Fibroblast of skin of abdomen (primary cell): ENCODE measurements around the gene CEP164. TPM values are rescaled to one million over a fixed set of nuclear protein-coding genes. Genes with fewer than 3 reads are reported as not detected.

Experiments used
- DNase-seq: peaks from one replicate; pipeline ENCODE4 v3.0.0-alpha.2; 2013
- polyA plus RNA-seq, 2 experiments: library from polyadenylated mRNA; unstranded; fragments of 120-200 nt; gene quantifications; one replicate each; pipeline ENCODE4 v1.2.1, GENCODE V29; 2013; ENCODE audit not compliant: insufficient read length in 2 of 2

The CEP164 gene
- 23.3 TPM for polyA plus RNA-seq (2013, experiment 1 of 2; ENCODE audit: insufficient read length)
- 22.6 TPM for polyA plus RNA-seq (2013, experiment 2 of 2; ENCODE audit: insufficient read length)

- peak; percentile 97 for DNase-seq
These were observed at the start of gene CEP164 for GRCh38 chr11:117327567-117328374. TSS of gene CEP164 (plus strand) at chr11:117327854. CDS start at chr11:117338587, 10,733 bp downstream.

DNA sequence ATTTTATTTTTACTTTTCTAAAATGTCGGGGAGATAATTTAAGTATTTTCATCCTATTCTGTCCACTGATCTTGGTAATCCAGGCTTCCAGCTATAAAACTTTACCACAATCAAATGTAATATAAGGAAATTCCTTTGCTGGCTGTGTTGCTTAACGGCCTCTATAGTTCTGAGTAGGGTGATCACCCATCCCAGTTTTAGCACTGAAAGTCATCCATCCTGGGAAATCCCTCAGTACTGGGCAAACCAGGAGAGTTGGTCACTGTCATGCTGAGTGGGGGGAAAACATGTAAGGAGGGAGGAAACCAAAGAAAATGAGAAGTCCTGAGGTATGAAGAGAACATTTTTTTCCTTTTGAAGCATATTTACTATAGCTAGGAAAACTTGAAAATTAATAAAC lies 49.3 kb upstream of the CEP164 start:
- no peak for DNase-seq

DNA sequence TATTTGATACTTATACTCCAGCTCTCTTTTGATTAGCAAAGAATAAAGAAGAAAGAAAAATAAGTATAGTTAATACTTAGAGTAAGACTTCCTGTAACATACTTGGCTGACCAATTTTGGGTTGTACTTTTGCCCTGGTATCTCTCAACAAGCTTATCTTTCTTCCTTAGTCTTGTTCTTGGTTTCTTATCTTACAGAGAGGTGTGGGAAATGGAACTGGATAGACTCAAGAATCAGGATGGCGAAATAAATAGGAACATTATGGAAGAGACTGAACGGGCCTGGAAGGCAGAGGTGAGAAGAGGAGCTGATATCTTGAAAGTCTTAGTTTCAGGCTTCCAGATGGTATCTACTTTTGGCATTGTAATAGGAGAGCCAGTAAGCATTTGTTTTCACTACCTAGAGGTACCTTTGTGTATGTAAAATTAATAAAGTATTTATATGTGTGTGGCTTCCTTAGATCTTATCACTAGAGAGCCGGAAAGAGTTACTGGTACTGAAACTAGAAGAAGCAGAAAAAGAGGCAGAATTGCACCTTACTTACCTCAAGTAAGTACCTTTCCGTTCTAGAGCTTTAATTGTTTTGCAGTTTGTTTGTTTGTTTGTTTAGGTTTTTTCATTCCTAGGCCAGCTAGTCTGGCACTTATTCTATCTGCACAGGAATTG lies 47.8 kb upstream of the CEP164 start:
- DNase-seq: no peak

DNA sequence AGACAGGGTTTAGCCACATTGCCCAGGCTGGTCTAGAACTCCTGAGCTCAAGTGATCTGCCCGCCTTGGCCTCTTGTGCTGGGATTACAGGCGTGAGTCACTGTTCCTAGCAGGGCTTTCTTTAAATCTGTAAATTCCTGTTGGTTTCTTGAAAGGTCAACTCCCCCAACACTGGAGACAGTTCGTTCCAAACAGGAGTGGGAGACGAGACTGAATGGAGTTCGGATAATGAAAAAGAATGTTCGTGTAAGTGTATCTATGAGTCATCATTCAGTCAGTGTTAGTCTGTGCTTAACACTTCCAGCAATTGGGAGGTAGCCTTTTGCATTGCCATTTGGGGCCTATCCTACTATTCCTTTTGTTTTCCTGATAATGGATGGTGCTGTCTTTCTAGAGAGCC lies 46.5 kb upstream of the CEP164 start:
- peak; percentile 99 for DNase-seq

GRCh38 chr11:117281869-117282268 lies 45.8 kb upstream of the CEP164 start:
- DNase-seq: no peak

- no peak for DNase-seq
These were observed 44.7 kb upstream of the CEP164 start for GRCh38 chr11:117282956-117283355.

- no peak for DNase-seq
These were observed 43.6 kb upstream of the CEP164 start for GRCh38 chr11:117284053-117284452.

DNA sequence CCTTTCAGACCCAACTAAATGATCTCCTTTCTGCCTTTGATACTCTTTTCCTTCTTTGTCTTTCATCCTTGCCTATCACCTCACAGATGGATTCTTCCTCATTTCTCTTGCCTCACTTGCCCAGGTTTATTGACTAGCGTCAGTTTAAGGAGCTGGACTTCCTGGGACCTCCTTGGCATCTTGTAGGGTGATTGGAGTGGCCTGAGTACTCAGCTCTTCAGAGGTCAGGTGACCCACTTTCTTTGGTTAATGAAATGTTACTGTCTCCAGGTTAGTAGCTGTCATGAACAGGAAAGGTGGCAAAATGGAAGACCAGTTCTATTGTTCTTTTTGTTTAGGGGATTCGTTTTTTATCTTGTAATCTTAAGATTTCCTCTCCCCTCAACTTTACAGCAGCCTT lies 41.1 kb upstream of the CEP164 start:
- no peak for DNase-seq

DNA sequence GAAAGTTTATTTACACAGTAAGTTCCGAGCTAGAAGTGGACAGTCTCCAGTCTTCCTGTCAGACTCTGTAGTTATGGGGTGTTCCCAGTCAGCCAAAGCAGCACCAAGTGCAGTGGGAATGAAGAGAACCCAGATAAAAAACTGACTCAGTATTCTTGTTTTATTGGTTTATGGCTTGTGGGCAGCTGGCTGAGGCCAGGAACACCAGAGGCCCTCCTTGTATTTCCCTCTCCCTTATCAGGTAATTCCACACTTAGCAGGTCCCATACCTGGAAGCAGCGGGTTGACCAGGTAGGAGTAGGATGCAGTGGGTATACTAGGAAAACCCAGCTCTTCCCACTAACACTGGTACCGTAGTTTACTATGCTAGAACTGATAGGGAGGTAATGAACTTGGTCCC lies 40.0 kb upstream of the CEP164 start:
- DNase-seq: no peak

DNA sequence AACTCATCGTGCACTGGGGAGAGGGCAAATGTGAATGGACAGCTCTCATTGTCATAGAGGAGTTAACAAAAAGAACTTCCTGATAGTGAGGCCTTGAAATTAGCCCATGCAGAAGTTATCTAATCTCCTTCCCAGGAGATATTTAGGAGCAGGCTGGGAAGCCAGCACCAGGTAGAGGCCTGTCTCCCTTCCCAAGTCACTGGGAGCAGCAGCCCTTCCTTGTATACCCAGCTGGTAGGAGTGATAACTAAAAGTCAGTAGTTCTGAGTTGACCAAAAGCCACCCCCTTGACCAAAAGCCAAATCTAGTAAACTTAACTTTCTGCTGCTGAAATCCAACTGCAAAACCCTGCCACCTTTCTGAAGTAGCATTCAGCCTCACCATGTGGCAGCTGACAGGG lies 37.9 kb upstream of the CEP164 start:
- DNase-seq: no peak

DNA sequence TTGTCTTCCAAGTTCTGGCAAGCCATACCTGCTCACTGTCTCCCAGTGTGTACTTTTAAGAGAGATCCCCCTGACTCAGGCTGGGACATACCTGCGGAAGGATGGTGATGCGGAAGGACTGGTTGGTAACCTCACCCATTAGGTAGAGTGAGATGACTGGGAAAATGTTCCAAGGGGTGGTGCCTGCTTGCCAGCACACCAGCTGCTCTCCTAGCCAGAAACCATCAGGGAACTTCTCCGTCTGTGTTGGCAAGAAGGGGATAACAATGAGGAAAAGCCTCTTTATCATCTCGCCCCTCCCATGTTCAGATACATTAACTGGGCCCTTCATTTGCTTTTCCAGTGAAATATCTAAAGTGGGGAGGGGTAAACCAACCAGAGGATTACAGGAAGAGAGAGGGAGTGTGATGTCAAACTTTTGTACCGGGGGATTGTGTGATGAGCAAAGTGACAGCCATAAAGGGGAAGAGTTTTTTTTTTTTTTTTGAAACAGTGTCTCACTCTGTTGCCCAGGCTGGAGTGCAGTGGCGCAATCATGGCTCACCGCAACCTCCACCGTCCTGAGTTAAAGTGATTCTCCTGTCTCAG lies 36.8 kb upstream of the CEP164 start, which contains the start of gene BACE1-AS:
Gene BACE1-AS, plus strand, starts transcription at position 538 of the 588 bp plus-strand sequence.
- DNase-seq: no peak

DNA sequence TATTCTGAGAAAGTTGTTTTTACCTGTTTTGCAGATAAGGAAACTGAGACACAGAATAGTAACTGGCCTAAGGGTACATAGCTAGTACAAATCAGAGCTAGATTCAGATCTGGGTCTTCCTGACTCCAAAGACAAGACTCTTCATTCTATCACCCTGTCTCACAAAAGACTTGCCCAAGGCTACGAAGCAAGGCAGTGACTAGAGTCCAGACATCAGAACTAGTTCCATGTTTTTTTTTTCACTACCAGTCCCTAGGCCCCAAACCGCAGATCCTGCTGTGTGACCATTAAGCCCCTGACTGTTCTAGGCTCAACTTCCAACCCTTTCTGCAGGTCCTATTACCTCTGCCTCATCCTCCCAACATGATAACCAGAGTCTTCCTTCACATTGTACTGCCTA lies 35.0 kb upstream of the CEP164 start:
- no peak for DNase-seq

GRCh38 chr11:117295438-117296137 lies 32.1 kb upstream of the CEP164 start:
- no peak for DNase-seq

GRCh38 chr11:117296881-117297280 lies 30.8 kb upstream of the CEP164 start:
- DNase-seq: no peak

GRCh38 chr11:117298195-117298594 lies 29.5 kb upstream of the CEP164 start:
- no peak for DNase-seq

- no peak for DNase-seq
These were observed 28.0 kb upstream of the CEP164 start for GRCh38 chr11:117299351-117300282.

GRCh38 chr11:117300283-117300663 lies 27.4 kb upstream of the CEP164 start:
- DNase-seq: peak; percentile 48

- DNase-seq: no peak
These were observed 26.9 kb upstream of the CEP164 start for GRCh38 chr11:117300773-117301172.

DNA sequence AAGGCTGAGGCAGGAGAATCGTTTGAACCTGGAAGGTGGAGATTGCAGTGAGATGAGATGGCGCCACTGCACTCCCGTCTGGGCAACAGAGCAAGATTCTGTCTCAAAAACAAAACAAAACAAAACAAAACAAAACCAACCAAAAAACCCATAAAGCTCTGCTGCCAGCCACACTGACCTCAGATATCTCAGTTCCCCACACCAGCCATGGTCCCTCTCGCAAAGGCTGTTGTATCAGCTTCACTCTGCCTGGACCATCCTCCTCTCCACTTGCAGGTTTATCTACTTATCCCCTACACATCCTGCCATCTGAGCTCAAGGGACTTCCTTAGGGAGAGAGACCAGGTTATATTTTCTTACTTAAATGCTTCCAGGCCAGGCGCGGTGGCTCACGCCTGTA lies 25.4 kb upstream of the CEP164 start:
- no peak for DNase-seq

DNA sequence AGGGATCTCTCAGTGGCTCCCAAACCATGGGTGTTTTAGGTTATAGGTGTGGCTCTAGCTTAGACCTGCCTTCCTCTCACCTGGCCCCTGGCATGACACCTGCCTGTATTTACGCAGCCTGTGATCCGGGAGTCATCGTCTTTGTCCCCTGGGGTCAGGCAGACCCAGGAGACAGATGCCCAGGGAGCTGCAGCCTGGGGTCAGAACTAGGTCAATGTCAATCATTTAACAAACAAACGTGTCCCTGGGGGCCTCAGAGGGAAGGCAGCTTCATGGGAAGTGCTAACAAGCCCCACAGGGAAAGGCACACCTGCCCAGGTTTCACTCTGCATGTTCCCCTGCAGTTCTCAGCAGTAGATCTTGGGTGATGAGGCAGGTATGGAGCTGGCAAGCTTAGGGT lies 24.6 kb upstream of the CEP164 start:
- DNase-seq: no peak

- no peak for DNase-seq
These were observed 23.9 kb upstream of the CEP164 start for GRCh38 chr11:117303646-117304315.
